ENCODE results near the gene PCDHGA1. TPM values are rescaled to one million over a fixed set of nuclear protein-coding genes. Genes with fewer than 3 reads are reported as not detected.

Gene PCDHGA1
- polyA plus RNA-seq, 1 donor from 2014 or later = not detected

- peaks cover 2% of the 10 kb centered on the region for H3K36me3 Mint-ChIP-seq
- H3K9me3 Mint-ChIP-seq = peaks cover 2 to 6% (median 6%) of the 10 kb centered on the region in 3 donors
- no peaks in the 10 kb centered on the region for H3K4me1 Mint-ChIP-seq
- no peak overlapping the region for H3K27ac Mint-ChIP-seq
- H3K4me3 Mint-ChIP-seq = no peak overlapping the region
- peaks cover 2% of the 10 kb centered on the region for H3K27me3 Mint-ChIP-seq
These were observed 135.0 kb downstream of the PCDHGA1 start for GRCh38 chr5:141465351-141465750.

GRCh38 chr5:141475625-141476131 lies 145.4 kb downstream of the PCDHGA1 start, which contains the start of gene PCDHGC3:
Gene PCDHGC3, plus strand, starts transcription at chr5:141475966. Its CDS starts 151 bp downstream, at chr5:141476117.
- no peaks in the 10 kb centered on the region for H3K9me3 Mint-ChIP-seq
- H3K27ac Mint-ChIP-seq = peak within 1 kb of the TSS in 2 of 3 donors; percentile 35 to 47
- H3K36me3 Mint-ChIP-seq = no peaks in the 10 kb centered on the region
- peaks cover 34% of the 10 kb centered on the region for H3K27me3 Mint-ChIP-seq
- H3K4me1 Mint-ChIP-seq = peaks cover 9 to 20% (median 17%) of the 10 kb centered on the region in 3 donors
- peak within 1 kb of the TSS; percentile 95 to 99 (median 97) for H3K4me3 Mint-ChIP-seq

DNA sequence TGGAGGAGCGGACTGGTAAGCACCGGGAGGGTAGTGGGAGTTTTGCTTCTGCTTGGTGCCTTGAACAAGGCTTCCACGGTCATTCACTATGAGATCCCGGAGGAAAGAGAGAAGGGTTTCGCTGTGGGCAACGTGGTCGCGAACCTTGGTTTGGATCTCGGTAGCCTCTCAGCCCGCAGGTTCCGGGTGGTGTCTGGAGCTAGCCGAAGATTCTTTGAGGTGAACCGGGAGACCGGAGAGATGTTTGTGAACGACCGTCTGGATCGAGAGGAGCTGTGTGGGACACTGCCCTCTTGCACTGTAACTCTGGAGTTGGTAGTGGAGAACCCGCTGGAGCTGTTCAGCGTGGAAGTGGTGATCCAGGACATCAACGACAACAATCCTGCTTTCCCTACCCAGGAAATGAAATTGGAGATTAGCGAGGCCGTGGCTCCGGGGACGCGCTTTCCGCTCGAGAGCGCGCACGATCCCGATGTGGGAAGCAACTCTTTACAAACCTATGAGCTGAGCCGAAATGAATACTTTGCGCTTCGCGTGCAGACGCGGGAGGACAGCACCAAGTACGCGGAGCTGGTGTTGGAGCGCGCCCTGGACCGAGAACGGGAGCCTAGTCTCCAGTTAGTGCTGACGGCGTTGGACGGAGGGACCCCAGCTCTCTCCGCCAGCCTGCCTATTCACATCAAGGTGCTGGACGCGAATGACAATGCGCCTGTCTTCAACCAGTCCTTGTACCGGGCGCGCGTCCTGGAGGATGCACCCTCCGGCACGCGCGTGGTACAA lies 146.0 kb downstream of the PCDHGA1 start:
- peak overlapping the region; percentile 95 to 99 (median 97) for H3K4me3 Mint-ChIP-seq
- H3K4me1 Mint-ChIP-seq = peaks cover 9 to 20% (median 17%) of the 10 kb centered on the region in 3 donors
- no peaks in the 10 kb centered on the region for H3K36me3 Mint-ChIP-seq
- H3K27me3 Mint-ChIP-seq = peaks cover 34% of the 10 kb centered on the region
- H3K9me3 Mint-ChIP-seq = no peaks in the 10 kb centered on the region
- H3K27ac Mint-ChIP-seq = peak overlapping the region in 1 of 3 donors; percentile 47

DNA sequence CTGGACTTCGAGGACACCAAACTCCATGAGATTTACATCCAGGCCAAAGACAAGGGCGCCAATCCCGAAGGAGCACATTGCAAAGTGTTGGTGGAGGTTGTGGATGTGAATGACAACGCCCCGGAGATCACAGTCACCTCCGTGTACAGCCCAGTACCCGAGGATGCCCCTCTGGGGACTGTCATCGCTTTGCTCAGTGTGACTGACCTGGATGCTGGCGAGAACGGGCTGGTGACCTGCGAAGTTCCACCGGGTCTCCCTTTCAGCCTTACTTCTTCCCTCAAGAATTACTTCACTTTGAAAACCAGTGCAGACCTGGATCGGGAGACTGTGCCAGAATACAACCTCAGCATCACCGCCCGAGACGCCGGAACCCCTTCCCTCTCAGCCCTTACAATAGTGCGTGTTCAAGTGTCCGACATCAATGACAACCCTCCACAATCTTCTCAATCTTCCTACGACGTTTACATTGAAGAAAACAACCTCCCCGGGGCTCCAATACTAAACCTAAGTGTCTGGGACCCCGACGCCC lies 146.8 kb downstream of the PCDHGA1 start:
- Mint-ChIP-seq H3K4me3 (peak overlapping the region; percentile 95 to 99 (median 97)), H3K27me3 (peaks cover 34% of the 10 kb centered on the region), H3K9me3 (no peaks in the 10 kb centered on the region), H3K4me1 (peaks cover 9 to 20% (median 17%) of the 10 kb centered on the region in 3 donors), H3K27ac (peak overlapping the region in 2 of 3 donors; percentile 14 to 72), H3K36me3 (no peaks in the 10 kb centered on the region)

- H3K27me3 Mint-ChIP-seq = peaks cover 34% of the 10 kb centered on the region
- H3K4me3 Mint-ChIP-seq = peak overlapping the region in 3 of 4 donors; percentile 7 to 97 (median 54)
- H3K36me3 Mint-ChIP-seq = no peaks in the 10 kb centered on the region
- peak overlapping the region in 1 of 3 donors; percentile 14 for H3K27ac Mint-ChIP-seq
- peaks cover 9 to 20% (median 17%) of the 10 kb centered on the region in 3 donors for H3K4me1 Mint-ChIP-seq
- no peaks in the 10 kb centered on the region for H3K9me3 Mint-ChIP-seq
These were observed 147.5 kb downstream of the PCDHGA1 start for GRCh38 chr5:141477815-141478214.

DNA sequence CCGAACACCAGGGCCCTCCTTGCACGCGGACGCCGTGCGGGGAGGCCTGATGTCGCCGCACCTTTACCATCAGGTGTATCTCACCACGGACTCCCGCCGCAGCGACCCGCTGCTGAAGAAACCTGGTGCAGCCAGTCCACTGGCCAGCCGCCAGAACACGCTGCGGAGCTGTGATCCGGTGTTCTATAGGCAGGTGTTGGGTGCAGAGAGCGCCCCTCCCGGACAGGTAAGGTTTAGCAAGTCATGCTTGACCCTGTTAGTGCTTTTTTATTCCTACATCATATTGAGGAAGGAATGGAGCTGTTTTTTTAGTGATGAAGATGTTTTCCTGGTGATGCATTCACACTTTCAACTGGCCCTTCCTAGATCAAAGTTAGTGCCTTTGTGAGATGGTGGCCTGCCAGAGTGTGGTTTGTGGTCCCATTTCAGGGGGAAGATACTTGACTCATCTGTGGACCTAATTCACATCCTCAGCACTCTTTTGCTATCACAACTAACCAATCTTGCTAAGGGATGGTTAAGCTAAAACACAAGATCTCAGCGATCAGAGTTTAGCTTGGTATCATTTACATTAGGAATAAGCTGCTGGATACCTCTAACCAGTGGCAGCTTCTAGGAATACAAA lies 148.1 kb downstream of the PCDHGA1 start:
- Mint-ChIP-seq H3K27me3 (peaks cover 37% of the 10 kb centered on the region), H3K27ac (no peak overlapping the region), H3K9me3 (no peaks in the 10 kb centered on the region), H3K4me3 (peak overlapping the region in 3 of 4 donors; percentile 7 to 97 (median 54)), H3K4me1 (peaks cover 9 to 25% (median 21%) of the 10 kb centered on the region in 3 donors), H3K36me3 (no peaks in the 10 kb centered on the region)

DNA sequence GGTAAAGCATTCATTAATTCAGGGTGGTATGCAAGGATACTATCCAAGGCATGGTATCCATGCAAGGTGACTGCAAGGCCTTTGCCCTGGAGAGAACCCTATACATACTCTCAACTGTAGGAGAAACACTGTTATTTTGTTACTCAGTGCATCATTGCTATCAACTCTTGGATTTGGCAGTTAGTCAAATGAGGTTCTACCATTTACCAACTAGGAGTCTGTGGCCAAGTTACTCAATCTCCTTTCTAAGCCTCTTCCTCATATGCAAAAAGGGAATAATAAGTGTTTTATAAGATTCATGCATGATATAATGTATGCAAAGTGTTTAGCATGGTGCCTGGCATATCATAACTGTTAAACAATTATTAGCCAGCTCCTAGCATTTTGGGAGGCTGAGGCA lies 149.5 kb downstream of the PCDHGA1 start:
- H3K27ac Mint-ChIP-seq = no peak overlapping the region
- no peaks in the 10 kb centered on the region for H3K36me3 Mint-ChIP-seq
- no peak overlapping the region for H3K4me3 Mint-ChIP-seq
- H3K27me3 Mint-ChIP-seq = peaks cover 45% of the 10 kb centered on the region
- H3K4me1 Mint-ChIP-seq = peaks cover 17 to 33% (median 29%) of the 10 kb centered on the region in 3 donors
- H3K9me3 Mint-ChIP-seq = no peaks in the 10 kb centered on the region

DNA sequence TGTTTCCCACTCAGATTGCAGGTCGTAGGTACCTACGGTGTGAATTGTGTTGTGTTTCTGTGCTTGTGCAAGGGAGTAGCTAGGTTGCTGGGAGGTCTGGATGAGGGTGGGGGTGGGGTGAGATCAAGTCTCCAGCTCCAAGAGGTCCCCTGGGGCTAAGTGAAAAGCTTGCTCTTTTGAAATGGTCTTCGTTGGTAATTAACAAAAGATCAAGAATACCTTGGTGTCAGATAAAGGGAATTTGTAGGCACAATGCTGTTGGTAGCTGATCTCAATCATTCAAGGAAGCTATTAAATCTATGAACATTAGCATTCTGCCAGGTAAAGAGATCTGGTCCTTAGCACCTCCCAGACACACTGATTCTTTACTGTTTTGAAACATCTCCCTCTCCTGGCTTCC lies 153.6 kb downstream of the PCDHGA1 start:
- H3K36me3 Mint-ChIP-seq = no peaks in the 10 kb centered on the region
- H3K9me3 Mint-ChIP-seq = no peaks in the 10 kb centered on the region
- peaks cover 8 to 32% (median 14%) of the 10 kb centered on the region in 3 donors for H3K4me1 Mint-ChIP-seq
- H3K27me3 Mint-ChIP-seq = peaks cover 22% of the 10 kb centered on the region
- H3K4me3 Mint-ChIP-seq = peak overlapping the region in 1 of 4 donors; percentile 7
- H3K27ac Mint-ChIP-seq = no peak overlapping the region

GRCh38 chr5:141484310-141484640 lies 154.0 kb downstream of the PCDHGA1 start:
- H3K4me1 Mint-ChIP-seq = peaks cover 8 to 32% (median 14%) of the 10 kb centered on the region in 3 donors
- H3K9me3 Mint-ChIP-seq = no peaks in the 10 kb centered on the region
- no peak overlapping the region for H3K27ac Mint-ChIP-seq
- peaks cover 24% of the 10 kb centered on the region for H3K27me3 Mint-ChIP-seq
- peak overlapping the region; percentile 7 to 90 (median 75) for H3K4me3 Mint-ChIP-seq
- no peaks in the 10 kb centered on the region for H3K36me3 Mint-ChIP-seq

DNA sequence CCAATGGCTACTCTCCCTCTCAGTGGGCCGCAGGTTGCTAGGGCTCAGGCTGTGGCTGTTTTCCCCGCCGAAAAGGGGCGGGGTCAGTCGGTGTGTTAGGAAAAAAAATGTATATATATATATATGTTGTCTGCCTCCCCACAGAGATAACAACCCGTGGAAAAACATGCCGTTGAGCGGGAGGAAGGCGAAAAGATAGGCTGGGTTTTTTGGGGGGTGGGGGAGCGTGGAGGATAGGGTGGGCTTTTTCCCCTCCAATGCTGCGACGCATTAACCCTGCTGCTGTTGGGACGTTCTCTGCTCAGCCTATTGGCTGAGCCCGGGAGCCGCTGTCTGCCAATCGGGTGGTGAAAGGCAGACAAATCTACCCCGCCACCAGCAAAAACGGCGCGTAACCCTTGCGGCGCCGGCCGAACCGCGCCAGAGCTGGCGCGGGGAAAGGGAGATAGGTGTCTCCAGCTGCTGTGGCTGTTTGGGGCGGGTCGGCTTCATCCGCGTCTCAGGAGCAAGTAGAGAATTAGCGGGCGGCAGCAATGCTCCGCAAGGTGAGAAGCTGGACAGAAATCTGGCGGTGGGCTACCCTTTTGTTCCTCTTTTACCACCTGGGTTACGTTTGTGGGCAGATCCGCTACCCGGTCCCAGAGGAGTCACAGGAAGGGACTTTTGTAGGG lies 154.5 kb downstream of the PCDHGA1 start, which contains the start of gene PCDHGC4:
Gene PCDHGC4 (plus strand): TSS at position 390 of the 671 bp plus-strand sequence. CDS start 144 bp downstream, at position 534.
- Mint-ChIP-seq H3K9me3 (no peaks in the 10 kb centered on the region), H3K4me1 (peaks cover 8 to 32% (median 14%) of the 10 kb centered on the region in 3 donors), H3K27ac (peak within 1 kb of the TSS in 1 of 3 donors; percentile 35), H3K36me3 (no peaks in the 10 kb centered on the region), H3K27me3 (peaks cover 28% of the 10 kb centered on the region), H3K4me3 (peak within 1 kb of the TSS; percentile 7 to 90 (median 75))

DNA sequence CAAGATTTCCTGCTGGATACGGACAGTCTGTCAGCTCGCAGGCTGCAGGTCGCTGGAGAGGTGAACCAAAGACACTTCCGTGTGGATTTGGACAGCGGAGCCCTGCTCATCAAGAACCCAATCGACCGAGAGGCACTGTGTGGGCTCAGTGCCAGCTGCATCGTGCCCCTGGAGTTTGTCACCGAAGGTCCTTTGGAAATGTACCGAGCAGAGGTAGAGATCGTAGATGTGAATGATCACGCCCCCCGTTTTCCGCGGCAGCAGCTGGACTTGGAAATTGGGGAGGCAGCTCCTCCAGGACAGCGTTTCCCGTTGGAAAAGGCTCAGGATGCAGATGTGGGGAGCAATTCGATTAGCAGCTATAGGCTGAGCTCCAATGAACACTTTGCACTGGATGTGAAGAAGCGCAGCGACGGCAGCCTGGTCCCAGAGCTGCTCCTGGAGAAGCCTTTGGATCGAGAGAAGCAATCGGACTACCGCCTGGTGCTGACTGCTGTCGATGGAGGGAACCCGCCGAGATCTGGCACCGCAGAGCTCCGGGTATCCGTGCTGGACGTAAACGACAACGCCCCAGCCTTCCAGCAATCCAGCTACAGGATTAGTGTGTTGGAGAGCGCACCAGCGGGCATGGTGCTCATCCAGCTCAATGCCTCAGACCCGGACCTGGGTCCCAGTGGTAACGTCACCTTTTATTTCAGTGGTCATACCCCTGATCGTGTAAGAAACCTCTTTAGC lies 155.2 kb downstream of the PCDHGA1 start:
- H3K4me3 Mint-ChIP-seq = peak overlapping the region; percentile 7 to 90 (median 75)
- peaks cover 8 to 32% (median 14%) of the 10 kb centered on the region in 3 donors for H3K4me1 Mint-ChIP-seq
- H3K27ac Mint-ChIP-seq = peak overlapping the region in 1 of 3 donors; percentile 35
- no peaks in the 10 kb centered on the region for H3K9me3 Mint-ChIP-seq
- peaks cover 34% of the 10 kb centered on the region for H3K27me3 Mint-ChIP-seq
- no peaks in the 10 kb centered on the region for H3K36me3 Mint-ChIP-seq

DNA sequence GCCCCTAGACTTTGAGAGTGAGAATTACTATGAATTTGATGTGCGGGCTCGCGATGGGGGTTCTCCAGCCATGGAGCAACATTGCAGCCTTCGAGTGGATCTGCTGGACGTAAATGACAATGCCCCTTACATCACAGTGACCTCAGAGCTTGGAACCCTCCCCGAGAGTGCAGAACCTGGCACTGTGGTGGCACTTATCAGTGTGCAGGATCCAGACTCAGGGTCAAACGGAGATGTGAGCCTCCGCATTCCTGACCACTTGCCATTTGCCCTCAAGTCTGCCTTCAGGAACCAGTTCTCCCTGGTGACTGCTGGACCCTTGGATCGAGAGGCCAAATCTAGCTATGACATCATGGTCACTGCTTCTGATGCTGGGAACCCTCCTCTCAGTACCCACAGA lies 155.8 kb downstream of the PCDHGA1 start:
- Mint-ChIP-seq H3K27ac (no peak overlapping the region), H3K9me3 (no peaks in the 10 kb centered on the region), H3K4me1 (peaks cover 11 to 35% (median 20%) of the 10 kb centered on the region in 3 donors), H3K4me3 (peak overlapping the region in 1 of 4 donors; percentile 19), H3K27me3 (peaks cover 40% of the 10 kb centered on the region), H3K36me3 (peaks cover 3% of the 10 kb centered on the region)

DNA sequence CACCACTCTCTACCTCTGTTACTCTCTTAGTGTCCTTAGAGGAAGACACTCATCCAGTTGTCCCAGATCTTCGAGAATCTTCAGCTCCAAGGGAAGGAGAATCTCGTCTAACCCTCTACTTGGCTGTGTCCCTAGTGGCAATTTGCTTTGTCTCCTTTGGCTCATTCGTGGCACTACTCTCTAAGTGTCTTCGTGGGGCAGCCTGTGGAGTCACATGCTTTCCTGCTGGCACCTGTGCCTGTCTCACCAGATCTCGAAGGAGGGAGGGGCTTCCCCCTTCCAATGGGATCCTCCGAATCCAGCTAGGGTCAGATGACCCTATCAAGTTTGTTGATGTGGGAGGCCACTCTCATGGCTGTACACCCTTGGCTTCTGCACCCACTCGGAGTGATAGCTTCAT lies 156.8 kb downstream of the PCDHGA1 start:
- H3K9me3 Mint-ChIP-seq = no peaks in the 10 kb centered on the region
- no peak overlapping the region for H3K4me3 Mint-ChIP-seq
- no peak overlapping the region for H3K27ac Mint-ChIP-seq
- peaks cover 13 to 36% (median 25%) of the 10 kb centered on the region in 3 donors for H3K4me1 Mint-ChIP-seq
- peaks cover 45% of the 10 kb centered on the region for H3K27me3 Mint-ChIP-seq
- peaks cover 3% of the 10 kb centered on the region for H3K36me3 Mint-ChIP-seq
